Measurements from ENCODE around the gene FAM222B. TPM values are rescaled to one million over a fixed set of nuclear protein-coding genes. Genes with fewer than 3 reads are reported as not detected.
"Not testable (repeated sequence)": the region's sequence is repeated elsewhere in the genome, so short reads cannot be mapped to it uniquely, and the experiment has no call there.

The FAM222B gene
- total RNA-seq, 1 donor from 2014 or later: 17.3 TPM

GRCh38 chr17:28853295-28853694 lies 10.7 kb upstream of the FAM222B start:
- ATAC-seq (no peak), DNase-seq (ENCODE audit: low spot score) (no peak)
- intact Hi-C loops (cut with DNase I): no loop called here

GRCh38 chr17:28849281-28849680 lies 6.7 kb upstream of the FAM222B start:
- no peak for ATAC-seq

GRCh38 chr17:28848667-28849066 lies 6.1 kb upstream of the FAM222B start:
- ATAC-seq; intact Hi-C loops (cut with DNase I); DNase-seq (ENCODE audit: low spot score): not testable (repeated sequence)

More at GRCh38 chr17:28849281-28849680, 6.7 kb upstream of the FAM222B start:
- no peak for DNase-seq (ENCODE audit: low spot score)
- intact Hi-C loops (cut with DNase I): no loop called here

- DNase-seq (ENCODE audit: low spot score); intact Hi-C loops (cut with DNase I); ATAC-seq: not testable (repeated sequence)
Observed at GRCh38 chr17:28846699-28847098, 4.1 kb upstream of the FAM222B start.

GRCh38 chr17:28846231-28846630 lies 3.6 kb upstream of the FAM222B start:
- DNase-seq (ENCODE audit: low spot score) (no peak), ATAC-seq (no peak)
- intact Hi-C loops (cut with DNase I): no loop called here

GRCh38 chr17:28843816-28844148 lies 1.2 kb upstream of the FAM222B start:
- intact Hi-C loops (cut with DNase I): no loop called here
- no peak for ATAC-seq
- peak; percentile 21 for DNase-seq (ENCODE audit: low spot score)

- DNase-seq (ENCODE audit: low spot score) (no peak), ATAC-seq (no peak)
- intact Hi-C loops (cut with DNase I): no loop called here
Observed at GRCh38 chr17:28841901-28842281, 699 bp downstream of the FAM222B start.

GRCh38 chr17:28839221-28839620 lies 3.4 kb downstream of the FAM222B start:
- ATAC-seq (no peak), DNase-seq (ENCODE audit: low spot score) (no peak)
- intact Hi-C loops (cut with DNase I): loop anchor here (1.0 kb wide), 1 partner anchor 11 kb away; no protein-coding TSS in a partner anchor

- intact Hi-C loops (cut with DNase I); ATAC-seq; DNase-seq (ENCODE audit: low spot score): not testable (repeated sequence)
Observed at GRCh38 chr17:28836541-28836940, 6.0 kb downstream of the FAM222B start.

GRCh38 chr17:28834420-28834819 lies 8.2 kb downstream of the FAM222B start:
- no peak for DNase-seq (ENCODE audit: low spot score)
- intact Hi-C loops (cut with DNase I): no loop called here
- no peak for ATAC-seq

- intact Hi-C loops (cut with DNase I): no loop called here
- no peak for ATAC-seq
Observed at GRCh38 chr17:28828294-28829040, 14.1 kb downstream of the FAM222B start.

GRCh38 chr17:28827672-28828071 lies 14.9 kb downstream of the FAM222B start:
- ATAC-seq: no peak
- intact Hi-C loops (cut with DNase I): no loop called here
- DNase-seq (ENCODE audit: low spot score): no peak

More at GRCh38 chr17:28828294-28829040, 14.1 kb downstream of the FAM222B start:
- DNase-seq (ENCODE audit: low spot score): peak; percentile 30

- DNase-seq (ENCODE audit: low spot score) (no peak), ATAC-seq (no peak)
- intact Hi-C loops (cut with DNase I): no loop called here
Observed at GRCh38 chr17:28819582-28819981, 23.0 kb downstream of the FAM222B start.

GRCh38 chr17:28818819-28819221 lies 23.8 kb downstream of the FAM222B start:
- ATAC-seq: no peak
- DNase-seq (ENCODE audit: low spot score): no peak

GRCh38 chr17:28816540-28816939 lies 26.1 kb downstream of the FAM222B start:
- ATAC-seq: no peak
- intact Hi-C loops (cut with DNase I): no loop called here
- DNase-seq (ENCODE audit: low spot score): no peak

More at GRCh38 chr17:28818819-28819221, 23.8 kb downstream of the FAM222B start:
- intact Hi-C loops (cut with DNase I): no loop called here

GRCh38 chr17:28812748-28813377 lies 29.7 kb downstream of the FAM222B start:
- DNase-seq (ENCODE audit: low spot score): no peak
- peak; percentile 60 for ATAC-seq
- intact Hi-C loops (cut with DNase I): no loop called here

- DNase-seq (ENCODE audit: low spot score): peak; percentile 97
- ATAC-seq: peak; percentile 100
- intact Hi-C loops (cut with DNase I): no loop called here
Observed at GRCh38 chr17:28812091-28812747, 30.4 kb downstream of the FAM222B start.

GRCh38 chr17:28811651-28812090 lies 30.9 kb downstream of the FAM222B start:
- ATAC-seq (no peak), DNase-seq (ENCODE audit: low spot score) (no peak)
- intact Hi-C loops (cut with DNase I): no loop called here

GRCh38 chr17:28810437-28810836 lies 32.2 kb downstream of the FAM222B start:
- intact Hi-C loops (cut with DNase I): no loop called here
- ATAC-seq (no peak), DNase-seq (ENCODE audit: low spot score) (no peak)
